GM19467 (cell line): Measurements from ENCODE around the gene WDPCP.
"Not testable (repeated sequence)": the region's sequence is repeated elsewhere in the genome, so short reads cannot be mapped to it uniquely, and the experiment has no call there.

Source experiments
- ATAC-seq: cut with Tn5 transposase; IDR thresholded peaks from one replicate; pipeline ENCODE4 v1.9.1; 2021; ENCODE audit warnings: mild to moderate bottlenecking, moderate library complexity; ENCODE audit not compliant: unreplicated experiment

The WDPCP gene

GRCh38 chr2:63272560-63272959 is 315.7 kb downstream of the WDPCP start:
- no peak for ATAC-seq

GRCh38 chr2:63270717-63271116 is 317.6 kb downstream of the WDPCP start:
- ATAC-seq: no peak

GRCh38 chr2:63268946-63269345 is 319.3 kb downstream of the WDPCP start:
- no peak for ATAC-seq

GRCh38 chr2:63261137-63261621 is 327.1 kb downstream of the WDPCP start:
- ATAC-seq: no peak

GRCh38 chr2:63257473-63257872 is 330.8 kb downstream of the WDPCP start:
- no peak for ATAC-seq

- ATAC-seq: no peak
These were observed 339.1 kb downstream of the WDPCP start for GRCh38 chr2:63249161-63249560.

- no peak for ATAC-seq
These were observed 345.5 kb downstream of the WDPCP start for GRCh38 chr2:63242747-63243146.

GRCh38 chr2:63225964-63226686 is 362.2 kb downstream of the WDPCP start:
- no peak for ATAC-seq

GRCh38 chr2:63218800-63219526 is 369.3 kb downstream of the WDPCP start:
- ATAC-seq: no peak

- no peak for ATAC-seq
These were observed 393.0 kb downstream of the WDPCP start for GRCh38 chr2:63195310-63195709.

- no peak for ATAC-seq
These were observed 394.1 kb downstream of the WDPCP start for GRCh38 chr2:63194175-63194574.

GRCh38 chr2:63192889-63193774 is 395.1 kb downstream of the WDPCP start:
- no peak for ATAC-seq

- ATAC-seq: no peak
These were observed 395.9 kb downstream of the WDPCP start for GRCh38 chr2:63192169-63192888.

- ATAC-seq: no peak
These were observed 399.3 kb downstream of the WDPCP start for GRCh38 chr2:63189026-63189425.

GRCh38 chr2:63186331-63186730 is 401.9 kb downstream of the WDPCP start:
- no peak for ATAC-seq

- ATAC-seq: no peak
These were observed 425.0 kb downstream of the WDPCP start for GRCh38 chr2:63163161-63163820.

- ATAC-seq: no peak
These were observed 429.0 kb downstream of the WDPCP start for GRCh38 chr2:63159262-63159661.

GRCh38 chr2:63136683-63137082 is 451.6 kb downstream of the WDPCP start:
- ATAC-seq: not testable (repeated sequence)

GRCh38 chr2:63132020-63132419 is 456.3 kb downstream of the WDPCP start:
- no peak for ATAC-seq

- no peak for ATAC-seq
These were observed 457.1 kb downstream of the WDPCP start for GRCh38 chr2:63131196-63131595.
